Subcutaneous adipose tissue (tissue), 4 donors: ENCODE data around the gene PITPNC1. TPM values are rescaled to one million over a fixed set of nuclear protein-coding genes. Genes with fewer than 3 reads are reported as not detected.

Experiments used
- total RNA-seq, 4 donors: library from RNA; depleted of rRNA; stranded (reverse); fragments of >200 nt; gene quantifications; one replicate each; pipeline ENCODE4 v1.1.0, GENCODE V29; 2016
- TF ChIP-seq, protein P1 (sequence below): fragments of 450-650 bp; IDR thresholded peaks from one replicate; pipeline ENCODE4 v1.5.1; 2016; ENCODE audit warnings: low read depth, mild to moderate bottlenecking, control low read depth, antibody characterized with exemption, moderate library complexity

Gene PITPNC1
- total RNA-seq, 4 donors from 2014 or later, result 12.1 to 26.8 (median 18.2) TPM

DNA sequence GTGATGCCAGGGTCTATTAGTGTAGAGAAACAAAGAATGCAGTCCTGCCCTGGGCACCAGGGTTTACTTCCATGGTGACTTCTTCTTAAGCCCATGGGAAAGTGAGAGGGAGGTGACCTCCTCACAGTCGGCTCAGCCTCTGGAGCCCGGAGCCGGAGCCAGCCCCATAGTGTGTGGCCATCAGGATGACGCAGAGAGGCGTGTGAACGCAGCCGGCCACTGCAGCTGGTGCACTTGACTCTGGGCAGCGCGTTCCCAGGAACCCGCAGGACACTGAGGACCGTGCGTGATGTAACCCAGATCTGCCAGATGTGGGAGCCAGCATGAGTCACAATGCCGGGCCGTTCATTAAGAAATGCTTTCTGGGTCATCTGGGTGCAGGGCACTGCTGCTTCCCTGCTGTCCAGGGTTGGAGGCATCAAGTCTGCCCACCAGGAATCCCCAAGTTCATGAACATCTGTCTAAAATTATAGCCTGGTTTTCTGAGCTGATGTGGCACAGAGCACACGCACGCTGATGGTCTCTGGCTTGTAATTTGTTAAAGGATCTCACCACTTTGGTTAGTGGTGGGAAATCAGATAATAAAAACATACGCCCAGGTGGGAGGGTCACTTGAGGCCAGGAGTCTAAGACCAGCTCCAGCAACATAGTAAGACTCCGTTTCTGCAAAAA is 114.1 kb downstream of the PITPNC1 start:
- TF ChIP-seq, protein P1, sequence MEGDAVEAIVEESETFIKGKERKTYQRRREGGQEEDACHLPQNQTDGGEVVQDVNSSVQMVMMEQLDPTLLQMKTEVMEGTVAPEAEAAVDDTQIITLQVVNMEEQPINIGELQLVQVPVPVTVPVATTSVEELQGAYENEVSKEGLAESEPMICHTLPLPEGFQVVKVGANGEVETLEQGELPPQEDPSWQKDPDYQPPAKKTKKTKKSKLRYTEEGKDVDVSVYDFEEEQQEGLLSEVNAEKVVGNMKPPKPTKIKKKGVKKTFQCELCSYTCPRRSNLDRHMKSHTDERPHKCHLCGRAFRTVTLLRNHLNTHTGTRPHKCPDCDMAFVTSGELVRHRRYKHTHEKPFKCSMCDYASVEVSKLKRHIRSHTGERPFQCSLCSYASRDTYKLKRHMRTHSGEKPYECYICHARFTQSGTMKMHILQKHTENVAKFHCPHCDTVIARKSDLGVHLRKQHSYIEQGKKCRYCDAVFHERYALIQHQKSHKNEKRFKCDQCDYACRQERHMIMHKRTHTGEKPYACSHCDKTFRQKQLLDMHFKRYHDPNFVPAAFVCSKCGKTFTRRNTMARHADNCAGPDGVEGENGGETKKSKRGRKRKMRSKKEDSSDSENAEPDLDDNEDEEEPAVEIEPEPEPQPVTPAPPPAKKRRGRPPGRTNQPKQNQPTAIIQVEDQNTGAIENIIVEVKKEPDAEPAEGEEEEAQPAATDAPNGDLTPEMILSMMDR, result no peak

DNA sequence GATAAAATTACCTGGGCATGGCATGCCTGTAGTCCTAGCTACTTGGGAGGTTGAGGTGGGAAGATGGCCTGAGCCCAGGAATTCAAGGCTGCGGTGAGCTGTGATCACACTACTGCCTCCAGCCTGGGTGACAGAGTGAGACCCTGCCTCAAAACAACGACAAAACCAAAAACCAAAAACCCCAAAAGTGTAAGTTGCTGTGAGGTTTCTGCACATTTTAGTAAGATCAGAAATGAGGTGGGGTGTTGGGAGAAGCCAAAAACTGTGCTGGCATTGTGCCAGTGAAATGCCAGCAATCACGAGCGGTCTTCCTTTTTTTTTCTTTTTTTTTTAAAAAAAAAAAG is 114.6 kb downstream of the PITPNC1 start:
- TF ChIP-seq, protein P1, result no peak

DNA sequence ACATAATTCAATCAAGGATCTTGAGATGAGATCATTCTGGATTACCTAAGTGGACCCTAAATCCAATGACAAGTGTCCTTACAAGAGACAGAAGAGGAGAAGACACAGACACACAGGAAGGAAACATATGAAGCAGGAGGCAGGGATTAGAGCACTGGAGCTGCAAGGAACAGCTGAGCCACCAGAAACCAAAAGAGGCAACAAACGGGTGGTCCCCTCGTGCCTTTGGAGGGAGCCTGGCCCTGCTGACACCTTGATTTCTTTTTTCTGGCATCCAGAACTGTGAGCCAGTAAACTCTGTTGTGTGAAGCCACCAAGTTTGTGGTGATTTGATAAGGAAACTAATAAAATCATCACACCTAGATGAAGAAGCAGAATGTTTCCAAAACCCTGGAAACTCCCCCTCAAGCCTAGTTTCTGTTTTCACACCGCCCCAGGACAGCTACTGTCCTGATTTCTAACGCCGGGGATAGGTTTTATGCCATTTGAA is 115.2 kb downstream of the PITPNC1 start:
- TF ChIP-seq, protein P1, result no peak

DNA sequence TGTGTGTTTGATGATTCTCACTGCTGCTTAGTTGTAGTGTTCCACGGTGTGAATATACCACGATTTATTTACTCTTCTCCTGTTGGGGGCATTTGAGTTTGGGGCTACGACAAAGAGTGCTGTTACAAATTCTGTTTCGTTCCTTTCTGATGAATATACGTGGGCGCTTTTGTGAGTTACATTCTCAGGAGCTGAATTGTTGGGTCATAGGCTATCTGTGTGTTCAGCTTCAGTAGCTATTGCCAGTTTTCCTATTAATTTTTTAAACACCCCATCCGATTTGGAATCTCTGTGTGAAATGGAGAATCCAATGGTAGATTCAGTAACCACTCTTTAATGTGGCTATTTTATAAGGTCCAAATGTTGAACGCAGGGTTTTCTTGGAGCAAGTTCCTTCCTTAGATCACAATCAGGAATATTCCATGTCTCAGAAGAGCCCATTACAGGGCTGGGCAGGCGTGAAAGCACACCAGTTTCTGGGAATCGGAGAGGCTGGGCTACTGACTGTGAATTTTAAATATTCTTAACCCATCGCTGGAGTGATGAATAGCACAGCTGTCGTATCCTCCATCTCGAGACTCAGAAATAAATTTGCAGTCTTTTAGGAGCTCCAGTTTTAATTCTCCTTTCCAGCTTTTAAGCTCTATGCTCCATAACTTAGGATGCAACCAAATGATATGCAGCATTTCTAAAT is 115.9 kb downstream of the PITPNC1 start:
- TF ChIP-seq, protein P1, result no peak

DNA sequence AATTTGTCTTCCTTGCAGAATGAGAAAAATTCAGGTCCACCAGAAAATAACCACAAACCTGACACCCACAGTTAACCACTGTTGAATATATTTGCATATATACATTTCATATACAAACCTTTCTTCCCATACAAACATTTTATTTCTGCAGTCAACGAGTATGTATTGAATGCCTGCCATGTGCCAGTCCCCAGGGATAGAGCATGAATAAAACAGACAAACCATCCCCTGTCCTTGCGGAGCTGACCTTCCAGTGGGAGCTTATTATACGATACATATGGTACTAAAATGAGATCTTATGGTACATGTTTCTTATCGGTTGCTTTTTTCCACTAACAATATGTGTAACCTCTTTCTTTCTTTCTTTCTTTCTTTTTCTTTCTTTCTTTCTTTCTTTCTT is 116.7 kb downstream of the PITPNC1 start:
- TF ChIP-seq, protein P1, result no peak

DNA sequence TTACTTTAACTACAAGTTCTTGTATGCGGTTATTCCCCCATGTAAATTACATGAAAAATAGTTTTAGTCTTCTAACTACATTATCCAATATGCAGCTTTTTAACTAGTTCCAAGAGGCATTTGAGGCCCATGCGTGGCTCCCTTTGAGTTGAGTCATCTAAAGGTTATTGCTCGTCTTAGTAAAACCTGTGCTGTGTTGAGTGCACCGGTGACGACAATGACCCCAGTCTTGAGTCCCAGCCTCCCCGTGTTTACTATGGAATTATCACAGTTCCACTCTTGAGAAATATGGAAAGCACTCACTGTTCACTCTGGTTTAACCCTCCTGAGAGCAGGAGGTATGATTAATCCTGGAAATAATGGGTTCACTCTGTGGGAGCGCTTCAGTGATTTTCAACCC is 119.2 kb downstream of the PITPNC1 start:
- TF ChIP-seq, protein P1, result no peak

DNA sequence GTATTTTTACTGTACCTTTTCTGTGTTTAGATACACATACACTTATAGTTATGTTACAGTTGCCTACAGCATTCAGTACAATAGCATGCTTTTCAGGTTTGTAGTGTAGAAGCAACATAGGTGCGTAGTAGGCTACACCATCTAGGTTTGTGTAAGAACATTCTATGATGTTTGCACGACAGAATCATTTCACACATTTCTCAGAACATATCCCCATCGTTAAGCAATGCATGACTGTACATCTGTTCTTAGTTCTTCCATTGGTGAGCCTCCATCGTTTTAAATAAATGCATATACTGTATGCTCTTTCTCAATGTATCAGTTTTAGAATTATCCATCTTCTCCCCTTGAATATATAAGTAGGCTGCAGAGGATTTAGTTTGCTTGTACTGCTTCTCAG is 122.6 kb downstream of the PITPNC1 start:
- TF ChIP-seq, protein P1, result no peak
